Suprapubic skin (tissue), 4 donors: ENCODE results near the gene LYPD6B. TPM values are rescaled to one million over a fixed set of nuclear protein-coding genes. Genes with fewer than 3 reads are reported as not detected.

Experiments used
- DNase-seq, 2 donors: peaks; one replicate each; pipeline ENCODE4 v3.0.0-alpha.2; 2019; ENCODE audit warnings: low spot score in 2 of 2
- H3K27ac ChIP-seq: fragments of 200-600 bp; sonication (generic); one replicate; pipeline ENCODE4 v1.5.1; 2019
- H3K27me3 ChIP-seq: fragments of 200-600 bp; sonication (generic); one replicate; pipeline ENCODE4 v1.5.1; 2019
- H3K36me3 ChIP-seq: fragments of 200-600 bp; sonication (generic); one replicate; pipeline ENCODE4 v1.5.1; 2019
- H3K4me1 ChIP-seq: fragments of 200-600 bp; sonication (generic); one replicate; pipeline ENCODE4 v1.5.1; 2019
- H3K4me3 ChIP-seq: fragments of 200-600 bp; sonication (generic); one replicate; pipeline ENCODE4 v1.5.1; 2019; ENCODE audit warnings: mild to moderate bottlenecking
- H3K9me3 ChIP-seq: fragments of 200-600 bp; sonication (generic); one replicate; pipeline ENCODE4 v1.5.1; 2019
- CTCF ChIP-seq, 2 donors: fragments of 200-600 bp in 1 of 2; fragments of 450-650 bp in 1 of 2; sonication (generic) in 1 of 2; IDR thresholded peaks; one replicate each; pipeline ENCODE4 v1.5.1; 2016 to 2019; ENCODE audit warnings: antibody characterized with exemption in 2 of 2, mild to moderate bottlenecking in 1 of 2, moderate library complexity in 1 of 2
- EP300 ChIP-seq: sonication (generic); formaldehyde crosslinking; IDR thresholded peaks from one replicate; pipeline ENCODE4 v1.6.1; 2017; ENCODE audit warnings: antibody characterized with exemption
- POLR2A ChIP-seq, 2 donors: fragments of 450-650 bp; IDR thresholded peaks; one replicate each; pipeline ENCODE4 v1.6.1; 2017; ENCODE audit warnings: antibody characterized with exemption in 2 of 2, mild to moderate bottlenecking in 2 of 2, moderate library complexity in 2 of 2
- POLR2AphosphoS5 ChIP-seq, 3 donors: sonication (generic); formaldehyde crosslinking; IDR thresholded peaks; one replicate each; pipeline ENCODE4 v1.6.1; 2017; ENCODE audit warnings: antibody characterized with exemption in 3 of 3
- WGBS: methylation state at CpG from one replicate; pipeline ENCODE4 v1.1.5; 2018; 5-methylcytosine and 5-hydroxymethylcytosine counted together
- total RNA-seq, 4 donors: library from RNA; depleted of rRNA; stranded (reverse); fragments of >200 nt; gene quantifications; one replicate each; pipeline ENCODE4 v1.1.0, GENCODE V29; 2016

The LYPD6B gene
- total RNA-seq, 4 donors from 2014 or later: 83.7 to 129 (median 97.7) TPM

GRCh38 chr2:149152469-149152953 lies 114.0 kb downstream of the LYPD6B start:
- no peak for DNase-seq
- TF ChIP-seq POLR2A (IDR thresholded peaks at IDR 0.05) (no peak), EP300 (no peak), POLR2AphosphoS5 (IDR thresholded peaks at IDR 0.05) (no peak), CTCF (IDR thresholded peaks at IDR 0.05) (no peak)
- Histone ChIP-seq H3K36me3 (no peaks in the 10 kb centered on the region), H3K4me1 (no peaks in the 10 kb centered on the region), H3K27me3 (no peaks in the 10 kb centered on the region), H3K27ac (no peak overlapping the region), H3K4me3 (no peak overlapping the region), H3K9me3 (no peaks in the 10 kb centered on the region)
- 60% methylated on average over 2 of the region's 2 CpGs for WGBS

GRCh38 chr2:149155196-149155969 lies 116.9 kb downstream of the LYPD6B start:
- DNase-seq: no peak
- Histone ChIP-seq H3K4me1 (no peaks in the 10 kb centered on the region), H3K9me3 (no peaks in the 10 kb centered on the region), H3K27ac (no peak overlapping the region), H3K4me3 (no peak overlapping the region), H3K36me3 (no peaks in the 10 kb centered on the region), H3K27me3 (no peaks in the 10 kb centered on the region)
- 75% methylated on average over 4 of the region's 4 CpGs for WGBS
- TF ChIP-seq EP300 (no peak), CTCF (IDR thresholded peaks at IDR 0.05) (no peak), POLR2A (IDR thresholded peaks at IDR 0.05) (no peak), POLR2AphosphoS5 (IDR thresholded peaks at IDR 0.05) (no peak)

- Histone ChIP-seq H3K27ac (no peak overlapping the region), H3K4me3 (no peak overlapping the region)
- DNase-seq: no peak
These were observed 117.5 kb downstream of the LYPD6B start for GRCh38 chr2:149155988-149156387.

GRCh38 chr2:149156971-149157740 lies 118.7 kb downstream of the LYPD6B start:
- DNase-seq: no peak
- 79% methylated on average over 8 of the region's 8 CpGs for WGBS
- TF ChIP-seq CTCF (IDR thresholded peaks at IDR 0.05) (no peak), POLR2AphosphoS5 (IDR thresholded peaks at IDR 0.05) (no peak), POLR2A (IDR thresholded peaks at IDR 0.05) (no peak), EP300 (no peak)
- H3K4me1 ChIP-seq: peaks cover 12% of the 10 kb centered on the region
- no peak overlapping the region for H3K4me3 ChIP-seq
- no peak overlapping the region for H3K27ac ChIP-seq
- H3K27me3 ChIP-seq: no peaks in the 10 kb centered on the region
- no peaks in the 10 kb centered on the region for H3K9me3 ChIP-seq
- no peaks in the 10 kb centered on the region for H3K36me3 ChIP-seq

More at GRCh38 chr2:149155988-149156387, 117.5 kb downstream of the LYPD6B start:
- no peaks in the 10 kb centered on the region for H3K27me3 ChIP-seq
- WGBS: 92% methylated on average over 2 of the region's 2 CpGs
- no peaks in the 10 kb centered on the region for H3K9me3 ChIP-seq
- H3K4me1 ChIP-seq: peaks cover 4% of the 10 kb centered on the region
- TF ChIP-seq EP300 (no peak), POLR2A (IDR thresholded peaks at IDR 0.05) (no peak), POLR2AphosphoS5 (IDR thresholded peaks at IDR 0.05) (no peak), CTCF (IDR thresholded peaks at IDR 0.05) (no peak)
- H3K36me3 ChIP-seq: no peaks in the 10 kb centered on the region

- no peaks in the 10 kb centered on the region for H3K36me3 ChIP-seq
- whole genome bisulfite sequencing: 83% methylated on average over 1 of the region's 1 CpG
- no peak overlapping the region for H3K4me3 ChIP-seq
- DNase-seq: no peak
- no peaks in the 10 kb centered on the region for H3K27me3 ChIP-seq
- TF ChIP-seq EP300 (no peak), POLR2A (IDR thresholded peaks at IDR 0.05) (no peak), CTCF (IDR thresholded peaks at IDR 0.05) (no peak), POLR2AphosphoS5 (IDR thresholded peaks at IDR 0.05) (no peak)
- no peaks in the 10 kb centered on the region for H3K9me3 ChIP-seq
- H3K27ac ChIP-seq: no peak overlapping the region
- H3K4me1 ChIP-seq: peaks cover 15% of the 10 kb centered on the region
These were observed 120.5 kb downstream of the LYPD6B start for GRCh38 chr2:149158957-149159356.
